22Rv1 (cell line): Measurements from ENCODE around the gene SF3B1.

Experiments used
- H3K27ac ChIP-seq: fragments of 450-650 bp; 2 replicates; pipeline ENCODE4 v1.5.1; 2017
- CTCF ChIP-seq: fragments of 450-650 bp; IDR thresholded peaks from 2 replicates; pipeline ENCODE4 v1.5.1; 2017; ENCODE audit warnings: mild to moderate bottlenecking
- ZFX ChIP-seq: fragments of 450-650 bp; IDR thresholded peaks from 2 replicates; pipeline ENCODE4 v1.6.1; 2017; ENCODE audit warnings: antibody characterized with exemption, borderline replicate concordance

SF3B1 gene

GRCh38 chr2:197414039-197414438 is 20.8 kb downstream of the SF3B1 start:
- H3K27ac ChIP-seq: no peak overlapping the region
- no peak for TF ChIP-seq CTCF
- TF ChIP-seq ZFX: no peak

GRCh38 chr2:197405582-197405981 is 29.2 kb downstream of the SF3B1 start:
- TF ChIP-seq CTCF: no peak
- no peak overlapping the region for H3K27ac ChIP-seq

- no peak overlapping the region for H3K27ac ChIP-seq
- no peak for TF ChIP-seq CTCF
- no peak for TF ChIP-seq ZFX
Measured at GRCh38 chr2:197399887-197400540, 34.8 kb downstream of the SF3B1 start.

GRCh38 chr2:197398913-197399312 is 35.9 kb downstream of the SF3B1 start:
- TF ChIP-seq CTCF (no peak), ZFX (no peak)
- no peak overlapping the region for H3K27ac ChIP-seq

- no peak overlapping the region for H3K27ac ChIP-seq
- TF ChIP-seq ZFX (no peak), CTCF (no peak)
Measured at GRCh38 chr2:197391220-197391717, 43.6 kb downstream of the SF3B1 start.

GRCh38 chr2:197388866-197389587 is 45.8 kb downstream of the SF3B1 start:
- no peak for TF ChIP-seq ZFX
- TF ChIP-seq CTCF: no peak
- H3K27ac ChIP-seq: no peak overlapping the region

- H3K27ac ChIP-seq: no peak overlapping the region
- TF ChIP-seq CTCF (no peak), ZFX (no peak)
Measured at GRCh38 chr2:197387179-197387578, 47.6 kb downstream of the SF3B1 start.
